CD4-positive, alpha-beta T cell (primary cell): Measurements from ENCODE around the gene FBXL12. TPM values are rescaled to one million over a fixed set of nuclear protein-coding genes. Genes with fewer than 3 reads are reported as not detected.
A peak's percentile ranks its signal among the peaks of the same experiment; 100 is the strongest.

Experiments used
- ATAC-seq: fragments of 200-7000 bp; cut with Tn5 transposase; one replicate; pipeline ENCODE4 v1.10.0; 2022; ENCODE audit warnings: mild to moderate bottlenecking; ENCODE audit not compliant: poor library complexity
- CTCF ChIA-PET: fragments of 350-600 bp; sonication (Branson Sonifier 250); formaldehyde crosslinking; loops from one replicate; lab custom pipeline; 2021; ENCODE audit warnings: antibody characterized with exemption, inconsistent platforms; lab: Charles Lee
- POLR2A ChIA-PET: fragments of 350-600 bp; sonication (Branson Sonifier 250); formaldehyde crosslinking; loops from one replicate; lab custom pipeline; 2021; ENCODE audit warnings: antibody characterized with exemption, inconsistent platforms; lab: Charles Lee
- DNase-seq, 14 experiments: peaks; one replicate each; pipeline ENCODE4 v3.0.0-alpha.2; 2013 to 2020; ENCODE audit warnings: mixed read lengths in 2 of 14
- H3K27ac ChIP-seq, 2 donors: one replicate each; pipeline versions ENCODE4 v1.5.1 to v1.7.0; 2013; ENCODE audit warnings: low read length in 2 of 2, low read depth in 1 of 2, mild to moderate bottlenecking in 1 of 2
- H3K27me3 ChIP-seq, 2 experiments: 1 replicate in 1 of 2; 2 replicates in 1 of 2; pipeline versions ENCODE4 v1.6.1 to v1.7.0; 2013; ENCODE audit warnings: low read length in 2 of 2, control low read depth in 1 of 2, mild to moderate bottlenecking in 1 of 2, moderate library complexity in 1 of 2; ENCODE audit not compliant: insufficient read depth in 2 of 2, control insufficient read depth in 1 of 2
- H3K36me3 ChIP-seq: one replicate; pipeline ENCODE4 v1.6.1; 2013; ENCODE audit warnings: low read length, control low read depth; ENCODE audit not compliant: insufficient read depth
- H3K4me1 ChIP-seq: one replicate; pipeline ENCODE4 v1.6.1; 2013; ENCODE audit warnings: low read length, control low read depth; ENCODE audit not compliant: insufficient read depth
- H3K4me3 ChIP-seq: one replicate; pipeline ENCODE4 v1.5.1; 2013; ENCODE audit warnings: mild to moderate bottlenecking, low read length, moderate library complexity
- H3K9me3 ChIP-seq, 2 experiments: 1 replicate in 1 of 2; 2 replicates in 1 of 2; pipeline versions ENCODE4 v1.6.1 to v1.7.0; 2013; ENCODE audit warnings: low read length in 2 of 2, mild to moderate bottlenecking in 2 of 2, control low read depth in 1 of 2, moderate library complexity in 1 of 2; ENCODE audit not compliant: control insufficient read depth in 1 of 2, insufficient read depth in 1 of 2
- H3K27ac Mint-ChIP-seq: one replicate; pipeline ENCODE4 v1.8.0; 2020; ENCODE audit warnings: mixed read lengths
- H3K27me3 Mint-ChIP-seq: one replicate; pipeline ENCODE4 v1.8.0; 2021; ENCODE audit warnings: mixed read lengths
- H3K36me3 Mint-ChIP-seq: one replicate; pipeline ENCODE4 v1.8.0; 2021; ENCODE audit warnings: low read depth, mixed read lengths
- H3K4me1 Mint-ChIP-seq: one replicate; pipeline ENCODE4 v1.8.0; 2021; ENCODE audit warnings: low read depth, mixed read lengths
- H3K4me3 Mint-ChIP-seq: one replicate; pipeline ENCODE4 v1.8.0; 2020; ENCODE audit warnings: mild to moderate bottlenecking, mixed read lengths
- H3K9me3 Mint-ChIP-seq: one replicate; pipeline ENCODE4 v1.8.0; 2020; ENCODE audit warnings: mixed read lengths
- CTCF ChIP-seq: fragments of 200-600 bp; IDR thresholded peaks from one replicate; pipeline ENCODE4 v1.8.0; 2022; ENCODE audit warnings: antibody characterized with exemption, mild to moderate bottlenecking
- intact Hi-C, 2 experiments: fragments of 100-400 bp; cut with DNase I in 1 of 2; cut with micrococcal nuclease in 1 of 2; formaldehyde crosslinking; loops; one replicate each; pipeline versions ENCODE4 v1.15.1 to v1.9.0; 2023 to 2025; cut with DNase I, micrococcal nuclease
- polyA plus RNA-seq, 2 donors: library from polyadenylated mRNA; unstranded; fragments of 120-200 nt; gene quantifications; one replicate each; pipeline ENCODE4 v1.2.1, GENCODE V29; 2013
- total RNA-seq, 174 experiments: library from RNA in 2 of 174; stranded (reverse) in 2 of 174; gene quantifications; one replicate each; pipeline ENCODE4 v1.2.3 and lab custom pipeline; 2021 to 2026

Gene FBXL12
- 10 to 100 TPM; 33.4 to 38.4 TPM for total RNA-seq
- 16.1 TPM for polyA plus RNA-seq (2013, experiment 1 of 2)
- polyA plus RNA-seq (2013, experiment 2 of 2) = 21.2 TPM
- total RNA-seq (lab: John Stamatoyannopoulos, UW) = 8.2 to 41.3 (median 19.4) reads per million in 172 experiments

GRCh38 chr19:9818734-9819595 is at the start of gene FBXL12:
Gene FBXL12, minus strand, starts transcription at chr19:9819079. Its CDS starts 266 bp downstream, at chr19:9818813.
- Histone ChIP-seq H3K36me3 (peaks cover 5% of the 10 kb centered on the region), H3K4me3 (peak within 1 kb of the TSS; percentile 95), H3K4me1 (peaks cover 25% of the 10 kb centered on the region), H3K27ac (peak within 1 kb of the TSS; percentile 97 to 100), H3K27me3 (no peaks in the 10 kb centered on the region), H3K9me3 (peaks cover 0 to 7% of the 10 kb centered on the region in 2 experiments)
- Mint-ChIP-seq H3K9me3 (no peaks in the 10 kb centered on the region), H3K36me3 (peaks cover 45% of the 10 kb centered on the region), H3K4me1 (peaks cover 37% of the 10 kb centered on the region), H3K4me3 (peak within 1 kb of the TSS; percentile 95), H3K27ac (peak within 1 kb of the TSS; percentile 92), H3K27me3 (no peaks in the 10 kb centered on the region)
- TF ChIP-seq CTCF = no peak
- intact Hi-C loops = loop anchor here (1.0 to 5.0 kb wide), 6 partner anchors 8 to 52 kb away; partner anchors contain the start of genes PIN1 (in 1 of the 2), UBL5 (in 1 of the 2) and ZNF846 (in 1 of the 2)
- ChIA-PET CTCF (interaction anchor here (0.5 to 1.0 kb wide), 2 partner anchors 614 to 1039 kb away, joined by 3 to 4 read pairs; no protein-coding TSS in a partner anchor), POLR2A (interaction anchor here (0.7 to 2.0 kb wide), 10 partner anchors 9 to 1633 kb away, joined by 3 to 11 read pairs (median 4); partner anchors contain the start of genes PIN1, UBL5, ZNF562 and ZNF846)
- peak; percentile 90 for ATAC-seq
- peak; percentile 100 for DNase-seq

- Histone ChIP-seq H3K27me3 (no peaks in the 10 kb centered on the region), H3K4me1 (peaks cover 66% of the 10 kb centered on the region), H3K9me3 (no peaks in the 10 kb centered on the region), H3K36me3 (no peaks in the 10 kb centered on the region), H3K27ac (no peak overlapping the region), H3K4me3 (no peak overlapping the region)
- Mint-ChIP-seq H3K4me3 (peak overlapping the region; percentile 70), H3K4me1 (peaks cover 56% of the 10 kb centered on the region), H3K9me3 (no peaks in the 10 kb centered on the region), H3K27me3 (no peaks in the 10 kb centered on the region), H3K36me3 (no peaks in the 10 kb centered on the region), H3K27ac (peak overlapping the region; percentile 90)
- peak in 12 of 14 experiments; percentile 26 to 84 (median 49) for DNase-seq
- ChIA-PET POLR2A (interaction anchor here (0.6 to 4.0 kb wide), 2 partner anchors 8 to 31 kb away, joined by 3 to 27 read pairs; partner anchors contain the start of gene PIN1), CTCF (no interaction called here)
- peak; percentile 78 for ATAC-seq
- no peak for TF ChIP-seq CTCF
- intact Hi-C loops = loop anchor here in 1 of 2 experiments (2.0 kb wide), 1 partner anchor 17 kb away; no protein-coding TSS in a partner anchor
These were observed 47.0 kb upstream of the FBXL12 start for GRCh38 chr19:9865732-9866501.

DNA sequence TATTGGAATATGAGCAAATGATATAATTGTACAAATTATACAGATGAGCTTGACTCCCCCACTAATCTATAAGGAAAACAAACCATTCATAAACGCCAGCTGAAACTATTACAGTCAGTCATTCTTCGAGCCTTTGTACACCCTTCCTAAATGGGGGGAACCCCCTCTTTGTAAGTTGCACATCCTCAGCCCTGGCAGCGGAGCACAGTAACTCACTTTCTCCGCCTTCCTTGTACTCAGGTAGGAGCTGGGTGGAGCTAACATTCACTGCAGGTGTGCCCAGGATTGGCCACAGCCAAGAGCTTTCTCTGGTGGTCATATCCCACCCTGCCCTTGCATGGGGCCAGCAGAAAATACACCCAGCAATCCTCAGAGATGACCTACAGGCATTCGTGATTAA is 44.9 kb upstream of the FBXL12 start:
- H3K27me3 ChIP-seq = no peaks in the 10 kb centered on the region
- POLR2A ChIA-PET = interaction anchor here (0.9 to 2.5 kb wide), 2 partner anchors 29 to 36 kb away, joined by 4 to 7 read pairs; partner anchors contain the start of genes PIN1 and UBL5
- no peak for TF ChIP-seq CTCF
- intact Hi-C loops = loop anchor here (2.0 kb wide), 4 partner anchors 15 to 51 kb away; partner anchors contain the start of gene PIN1 (in 1 of the 2)
- H3K9me3 ChIP-seq = no peaks in the 10 kb centered on the region
- CTCF ChIA-PET = no interaction called here
- no peaks in the 10 kb centered on the region for H3K9me3 Mint-ChIP-seq
- H3K27me3 Mint-ChIP-seq = no peaks in the 10 kb centered on the region
- H3K27ac Mint-ChIP-seq = peak overlapping the region; percentile 88
- peak in 9 of 14 experiments; percentile 13 to 57 (median 33) for DNase-seq
- peak overlapping the region; percentile 76 for H3K4me3 Mint-ChIP-seq
- H3K4me1 ChIP-seq = peaks cover 85% of the 10 kb centered on the region
- peak; percentile 65 for ATAC-seq
- H3K27ac ChIP-seq = peak overlapping the region; percentile 41 to 71
- peak overlapping the region; percentile 32 for H3K4me3 ChIP-seq
- no peaks in the 10 kb centered on the region for H3K36me3 ChIP-seq
- no peaks in the 10 kb centered on the region for H3K36me3 Mint-ChIP-seq
- peaks cover 70% of the 10 kb centered on the region for H3K4me1 Mint-ChIP-seq
